Effector memory CD4-positive, alpha-beta T cell (primary cell): Measurements from ENCODE around the gene ZNF865.
A peak's percentile ranks its signal among the peaks of the same experiment; 100 is the strongest.

Experiments
- DNase-seq, 3 donors: peaks; one replicate each; pipeline ENCODE4 v3.0.0-alpha.2; 2020
- H3K27ac ChIP-seq: 2 replicates; pipeline ENCODE4 v1.7.0; 2013; ENCODE audit warnings: mild to moderate bottlenecking, low read length, moderate library complexity; ENCODE audit not compliant: insufficient read depth, poor library complexity, severe bottlenecking
- H3K27me3 ChIP-seq: replicated peaks from 2 replicates; pipeline ENCODE4 v1.7.0; 2013; ENCODE audit warnings: mild to moderate bottlenecking, low read length; ENCODE audit not compliant: insufficient read depth, control insufficient read depth, poor library complexity, severe bottlenecking
- H3K36me3 ChIP-seq: 2 replicates; pipeline ENCODE4 v1.7.0; 2013; ENCODE audit warnings: mild to moderate bottlenecking, low read length, moderate library complexity; ENCODE audit not compliant: control insufficient read depth, insufficient read depth
- H3K4me1 ChIP-seq: 2 replicates; pipeline ENCODE4 v1.7.0; 2013; ENCODE audit warnings: low read length, mild to moderate bottlenecking; ENCODE audit not compliant: control insufficient read depth, insufficient read depth, poor library complexity, severe bottlenecking
- H3K4me3 ChIP-seq: 2 replicates; pipeline ENCODE4 v1.7.0; 2013; ENCODE audit warnings: low read length, low read depth, mild to moderate bottlenecking; ENCODE audit not compliant: insufficient read depth, poor library complexity, severe bottlenecking
- H3K9me3 ChIP-seq: 2 replicates; pipeline ENCODE4 v1.7.0; 2013; ENCODE audit warnings: mild to moderate bottlenecking, low read length, moderate library complexity; ENCODE audit not compliant: control insufficient read depth

Gene ZNF865

DNA sequence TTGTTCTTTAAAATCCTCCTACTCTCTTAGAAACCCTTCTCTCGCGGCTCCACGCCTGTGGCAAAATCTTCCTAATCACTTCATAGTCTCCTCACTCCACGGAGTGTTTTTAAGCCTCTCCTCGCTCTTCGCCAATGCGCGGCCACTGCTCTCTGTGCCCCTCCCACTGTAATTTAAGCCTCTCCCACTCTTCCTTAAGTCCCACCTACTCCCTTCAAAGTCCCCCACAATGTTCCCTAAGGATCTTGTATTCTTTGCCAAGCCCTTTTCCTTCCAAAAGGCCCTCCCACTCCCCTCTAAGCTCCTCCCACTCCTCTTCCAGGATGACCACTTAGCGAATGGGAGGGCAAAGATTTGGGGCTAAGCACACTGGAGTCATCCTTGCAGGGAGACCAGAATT, 7.4 kb upstream of the ZNF865 start:
- Histone ChIP-seq H3K9me3 (no peaks in the 10 kb centered on the region), H3K27me3 (no peaks in the 10 kb centered on the region), H3K4me3 (no peak overlapping the region), H3K4me1 (peaks cover 7% of the 10 kb centered on the region), H3K36me3 (peaks cover 10% of the 10 kb centered on the region), H3K27ac (no peak overlapping the region)
- no peak for DNase-seq

DNA sequence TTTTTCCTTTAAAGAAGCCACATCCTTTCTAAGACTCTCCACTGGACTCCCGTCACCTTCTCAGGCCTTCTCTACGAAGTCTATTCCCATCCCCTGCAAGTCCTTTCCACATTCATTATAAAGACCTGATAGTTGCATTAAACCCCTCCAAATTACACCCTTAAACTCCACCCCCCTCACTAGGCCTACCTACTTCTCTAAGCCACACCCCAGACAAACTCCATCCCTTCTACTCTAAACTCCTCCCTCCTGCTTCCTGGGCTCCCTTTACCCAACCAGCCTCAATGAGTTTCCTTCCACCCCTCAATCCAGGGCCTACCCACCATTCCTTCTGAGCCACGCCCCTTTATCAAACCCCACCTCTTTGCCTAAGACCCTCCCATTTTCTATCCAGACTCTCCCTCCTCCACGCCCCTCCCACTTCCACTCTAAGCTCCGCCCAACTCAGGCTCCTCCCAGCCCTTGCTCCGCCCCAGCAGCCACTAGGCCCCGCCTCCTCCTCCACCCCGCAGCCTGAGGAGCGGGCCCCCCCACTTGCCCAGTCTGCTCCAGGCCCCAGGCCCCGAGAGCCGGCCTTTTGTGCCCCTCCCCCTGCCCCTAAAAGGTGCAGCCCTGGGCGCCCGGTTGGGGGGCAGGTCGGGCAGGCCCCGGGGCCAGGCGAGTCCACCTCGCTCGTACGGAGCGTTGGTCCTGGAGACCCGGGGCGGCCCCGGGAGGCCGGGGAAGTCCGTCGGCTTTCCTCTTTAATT, 6.6 kb upstream of the ZNF865 start:
- peak overlapping the region; percentile 92 for H3K27ac ChIP-seq
- peaks cover 10% of the 10 kb centered on the region for H3K36me3 ChIP-seq
- no peaks in the 10 kb centered on the region for H3K27me3 ChIP-seq
- peak overlapping the region; percentile 72 for H3K4me3 ChIP-seq
- H3K4me1 ChIP-seq = peaks cover 7% of the 10 kb centered on the region
- H3K9me3 ChIP-seq = no peaks in the 10 kb centered on the region
- DNase-seq = peak; percentile 87 to 91 (median 89)

DNA sequence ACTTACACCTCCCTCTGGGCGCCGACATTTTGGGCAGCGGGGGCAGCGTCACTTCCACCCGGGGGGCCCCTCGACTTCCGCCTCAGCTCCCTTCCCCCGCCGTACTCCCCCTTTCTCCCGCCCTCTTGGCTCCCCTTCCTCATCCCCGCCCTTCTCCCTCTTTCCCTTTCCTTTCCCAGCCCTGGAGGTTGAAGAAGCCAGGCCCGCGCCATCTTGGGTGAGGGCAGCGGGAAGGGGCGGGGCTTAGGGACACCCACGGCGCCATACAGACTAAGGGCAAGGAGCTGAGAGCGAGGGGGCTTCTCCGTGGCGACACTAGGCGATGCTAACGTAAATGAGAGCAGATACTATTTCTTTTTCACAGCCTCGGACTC, 6.0 kb upstream of the ZNF865 start, which contains the start of gene FIZ1:
FIZ1 (minus strand) TSS at position 50 of the 374 bp plus-strand sequence. CDS start 1,652 bp downstream, outside the sequence.
- Histone ChIP-seq H3K36me3 (peaks cover 10% of the 10 kb centered on the region), H3K4me1 (peaks cover 8% of the 10 kb centered on the region), H3K27me3 (no peaks in the 10 kb centered on the region)

DNA sequence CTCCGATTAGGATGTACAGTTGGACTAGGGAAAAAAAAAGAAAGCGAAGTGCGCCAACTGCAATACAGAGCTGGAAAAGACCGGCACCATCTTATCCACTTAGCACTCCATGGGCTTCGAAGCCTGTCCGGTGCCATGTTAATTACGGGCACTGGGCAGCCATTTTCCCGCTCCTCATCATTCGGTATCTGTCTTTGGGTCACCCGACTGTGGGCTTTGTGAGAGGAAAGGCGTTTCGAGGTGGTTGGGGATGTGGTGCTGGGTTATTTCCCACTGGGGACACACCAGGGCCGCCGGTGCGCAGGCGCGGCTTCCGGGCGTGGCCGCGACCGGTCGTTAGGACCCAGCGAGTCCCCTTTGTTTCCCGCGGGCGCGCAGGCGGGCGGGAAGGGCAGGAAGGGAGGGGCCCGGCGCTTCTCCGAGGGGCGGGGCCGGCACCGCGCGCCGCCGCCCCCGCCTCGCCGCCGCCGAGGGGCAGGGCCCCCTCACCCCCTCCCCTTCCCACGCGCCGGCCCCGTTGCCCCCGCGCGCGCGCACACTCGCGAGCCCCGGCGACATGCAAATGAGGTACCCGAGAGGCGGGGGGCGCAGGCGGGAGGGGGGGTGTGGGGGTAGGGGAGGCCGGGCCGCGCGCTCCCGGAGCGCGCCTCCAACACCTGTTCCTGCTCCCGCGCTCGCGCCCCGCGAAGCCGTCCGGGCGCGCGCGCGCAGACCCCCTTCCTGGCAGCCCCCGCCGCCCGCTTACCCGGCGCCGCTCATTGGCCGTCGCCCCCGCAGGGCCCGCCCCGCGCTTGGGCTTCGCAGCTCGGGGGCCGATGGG, 5.4 kb upstream of the ZNF865 start, which contains the start of gene ZNF524:
ZNF524 (plus strand) TSS at position 447 of the 820 bp plus-strand sequence. CDS start 1,825 bp downstream, outside the sequence.
- H3K4me3 ChIP-seq = peak within 1 kb of the TSS; percentile 72
- no peaks in the 10 kb centered on the region for H3K9me3 ChIP-seq
- no peaks in the 10 kb centered on the region for H3K27me3 ChIP-seq
- H3K4me1 ChIP-seq = peaks cover 13% of the 10 kb centered on the region
- peak; percentile 70 to 84 (median 79) for DNase-seq
- H3K27ac ChIP-seq = peak within 1 kb of the TSS; percentile 92
- H3K36me3 ChIP-seq = peaks cover 5% of the 10 kb centered on the region

More for the DNA sequence above, 6.0 kb upstream of the ZNF865 start, which contains the start of gene FIZ1:
- Histone ChIP-seq H3K27ac (peak within 1 kb of the TSS; percentile 92), H3K9me3 (no peaks in the 10 kb centered on the region), H3K4me3 (peak within 1 kb of the TSS; percentile 72)
- peak; percentile 90 to 96 (median 95) for DNase-seq

DNA sequence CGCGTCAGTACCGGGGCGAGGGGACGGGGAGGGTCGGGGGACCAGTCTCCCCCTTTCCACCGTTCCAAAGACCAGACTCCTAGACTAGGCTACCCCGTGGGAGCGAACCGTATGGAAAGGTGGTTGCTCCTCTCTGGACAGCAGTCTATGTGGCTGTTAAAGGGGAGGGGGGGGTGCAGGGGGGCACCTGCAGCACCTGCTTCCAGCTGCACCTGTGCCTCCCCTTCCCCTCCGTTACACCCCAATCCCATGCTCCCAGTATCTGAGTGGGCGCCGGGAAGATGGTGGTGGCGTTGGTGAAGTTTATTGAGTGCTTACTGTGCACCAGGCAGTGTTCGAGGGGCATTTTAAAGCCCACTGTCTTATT, 4.8 kb upstream of the ZNF865 start:
- Histone ChIP-seq H3K9me3 (no peaks in the 10 kb centered on the region), H3K27ac (peak overlapping the region; percentile 92), H3K4me1 (peaks cover 13% of the 10 kb centered on the region), H3K36me3 (no peaks in the 10 kb centered on the region), H3K4me3 (peak overlapping the region; percentile 72), H3K27me3 (no peaks in the 10 kb centered on the region)
- DNase-seq = no peak

DNA sequence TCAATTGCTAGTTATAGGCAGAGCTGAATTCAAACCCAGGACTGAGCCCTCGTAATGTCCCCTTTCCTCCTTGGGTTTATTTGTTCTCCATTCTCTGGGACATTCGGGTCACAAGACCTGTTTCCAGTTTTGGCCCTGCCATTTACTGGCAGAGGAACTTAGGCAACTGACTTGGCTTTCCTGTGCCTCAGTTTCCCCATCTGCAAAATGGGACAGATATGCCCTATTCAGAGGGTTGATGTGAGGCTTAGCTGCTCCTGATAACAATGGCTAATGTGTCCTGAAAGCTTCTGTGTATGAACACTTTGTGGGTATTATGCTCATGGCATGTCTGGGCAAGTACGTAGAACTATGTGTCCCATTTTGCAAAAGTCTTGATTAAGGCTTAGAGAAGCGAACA, 4.4 kb upstream of the ZNF865 start:
- Histone ChIP-seq H3K27ac (peak overlapping the region; percentile 92), H3K36me3 (no peaks in the 10 kb centered on the region), H3K4me1 (peaks cover 13% of the 10 kb centered on the region), H3K9me3 (no peaks in the 10 kb centered on the region), H3K4me3 (peak overlapping the region; percentile 72), H3K27me3 (no peaks in the 10 kb centered on the region)
- DNase-seq = no peak

DNA sequence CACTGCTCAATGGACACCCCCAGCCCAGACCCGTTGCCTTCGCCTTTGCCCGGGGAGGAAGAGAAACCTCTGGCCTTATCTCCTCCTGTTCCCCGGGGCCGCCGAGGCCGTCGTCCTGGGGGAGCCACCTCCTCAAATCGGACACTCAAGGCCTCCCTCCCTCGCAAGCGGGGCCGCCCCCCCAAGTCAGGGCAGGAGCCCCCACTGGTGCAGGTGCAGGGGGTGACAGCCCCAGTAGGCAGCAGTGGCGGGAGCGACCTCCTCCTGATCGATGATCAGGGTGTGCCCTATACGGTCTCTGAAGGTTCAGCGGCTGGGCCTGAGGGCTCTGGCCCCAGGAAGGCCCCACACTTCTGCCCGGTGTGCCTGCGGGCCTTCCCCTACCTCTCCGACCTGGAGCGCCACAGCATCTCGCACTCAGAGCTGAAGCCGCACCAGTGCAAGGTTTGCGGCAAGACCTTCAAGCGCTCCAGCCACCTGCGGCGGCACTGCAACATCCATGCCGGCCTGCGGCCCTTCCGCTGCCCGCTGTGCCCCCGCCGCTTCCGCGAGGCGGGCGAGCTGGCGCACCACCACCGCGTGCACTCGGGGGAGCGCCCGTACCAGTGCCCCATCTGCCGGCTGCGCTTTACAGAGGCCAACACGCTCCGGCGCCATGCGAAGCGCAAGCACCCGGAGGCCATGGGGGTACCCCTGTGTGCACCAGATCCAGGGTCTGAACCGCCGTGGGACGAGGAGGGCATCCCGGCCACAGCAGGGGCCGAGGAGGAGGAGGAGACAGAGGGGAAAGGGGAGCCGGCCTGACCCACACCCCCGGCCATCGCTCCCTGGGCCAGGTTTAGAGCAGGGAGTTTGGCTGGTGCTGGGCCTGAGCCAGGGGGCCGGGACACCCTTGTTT, 3.1 kb upstream of the ZNF865 start:
- Histone ChIP-seq H3K27ac (no peak overlapping the region), H3K9me3 (no peaks in the 10 kb centered on the region), H3K36me3 (no peaks in the 10 kb centered on the region), H3K27me3 (no peaks in the 10 kb centered on the region), H3K4me1 (peaks cover 19% of the 10 kb centered on the region), H3K4me3 (no peak overlapping the region)
- DNase-seq = no peak

DNA sequence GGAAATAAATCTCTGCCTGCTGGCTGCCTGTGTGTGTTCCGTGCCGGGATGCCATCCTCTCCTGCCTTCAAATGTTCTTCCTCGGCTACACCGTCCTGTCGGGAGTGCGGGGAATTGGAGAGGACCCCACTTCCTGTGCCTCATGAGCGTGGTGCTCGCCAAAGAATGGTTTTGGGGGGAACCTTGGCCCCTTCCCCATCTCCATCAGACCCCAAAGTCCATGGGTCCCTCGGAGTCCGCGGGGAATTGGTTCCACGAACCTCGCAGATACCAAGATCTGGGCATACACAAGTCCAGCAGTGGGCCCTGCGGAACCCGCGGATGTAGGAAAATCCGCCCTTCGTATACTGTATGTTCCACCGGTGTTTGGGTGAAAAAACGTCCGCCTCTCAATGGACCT, 2.3 kb upstream of the ZNF865 start:
- H3K27me3 ChIP-seq = no peaks in the 10 kb centered on the region
- no peak for DNase-seq

DNA sequence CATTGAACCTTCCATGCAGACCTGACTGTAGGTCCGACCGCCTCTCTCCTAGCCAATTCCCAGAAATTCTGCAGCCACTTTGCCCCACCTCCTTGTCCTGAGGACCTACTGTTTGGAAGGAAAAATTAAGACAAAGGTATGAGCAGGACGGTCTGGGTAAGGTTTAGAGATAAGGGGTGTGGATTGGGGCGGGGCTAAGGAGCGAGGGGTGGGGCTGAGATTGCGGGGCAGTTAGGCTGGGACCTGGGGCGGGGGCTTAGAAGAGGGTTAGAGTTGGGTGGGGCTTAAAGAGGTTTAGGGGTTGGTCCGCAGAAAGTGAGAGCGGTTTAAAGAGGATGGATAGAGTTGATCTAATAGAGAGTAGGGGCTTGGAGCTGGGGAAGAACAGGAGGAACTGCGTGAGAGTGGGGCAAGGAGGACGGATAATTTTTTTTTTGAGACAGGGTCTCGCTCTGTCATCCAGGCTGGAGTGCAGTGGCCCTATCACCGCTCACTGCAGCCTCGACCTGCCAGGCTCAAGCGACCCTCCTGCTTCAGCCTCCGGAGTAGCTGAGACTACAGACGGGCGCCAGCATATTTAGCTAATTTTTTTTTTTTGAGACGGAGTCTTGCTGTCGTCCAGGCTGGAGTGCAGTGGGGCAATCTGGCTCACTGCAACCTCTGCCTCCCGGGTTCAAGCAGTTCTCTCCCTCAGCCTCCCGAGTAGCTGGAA, 1.7 kb upstream of the ZNF865 start:
- no peaks in the 10 kb centered on the region for H3K9me3 ChIP-seq
- H3K4me1 ChIP-seq = peaks cover 19% of the 10 kb centered on the region
- no peak overlapping the region for H3K27ac ChIP-seq
- no peak for DNase-seq
- H3K36me3 ChIP-seq = peaks cover 4% of the 10 kb centered on the region
- H3K27me3 ChIP-seq = no peaks in the 10 kb centered on the region
- no peak overlapping the region for H3K4me3 ChIP-seq

More for the DNA sequence above, 2.3 kb upstream of the ZNF865 start:
- no peak overlapping the region for H3K27ac ChIP-seq
- no peaks in the 10 kb centered on the region for H3K9me3 ChIP-seq
- peaks cover 19% of the 10 kb centered on the region for H3K4me1 ChIP-seq
- peaks cover 4% of the 10 kb centered on the region for H3K36me3 ChIP-seq
- no peak overlapping the region for H3K4me3 ChIP-seq
